Stimulated activated naive B cell treated with anti-CD40 and anti-IgM and Interleukin-4, amounts not matched to agents 10 μg/mL and 1 μg/mL and 100 μg/mL, for 72 hours (primary cell): ENCODE results near the gene FADS6.
A peak's percentile ranks its signal among the peaks of the same experiment; 100 is the strongest.

ENCODE experiments used
- ATAC-seq, 2 donors: fragments of 150-1000 bp; cut with Tn5 transposase; replicated peaks; 2 replicates each; pipeline ENCODE4 v1.10.0; 2021; ENCODE audit warnings: moderate library complexity in 1 of 2
- DNase-seq: peaks from one replicate; pipeline ENCODE4 v3.0.0; 2021
- H3K27ac Mint-ChIP-seq: one replicate; pipeline ENCODE4 v1.8.0; 2022; ENCODE audit warnings: mild to moderate bottlenecking, mixed read lengths
- H3K27me3 Mint-ChIP-seq, 2 donors: one replicate each; pipeline ENCODE4 v1.8.0; 2022; ENCODE audit warnings: mixed read lengths in 2 of 2
- H3K36me3 Mint-ChIP-seq, 2 donors: one replicate each; pipeline ENCODE4 v1.8.0; 2022; ENCODE audit warnings: mixed read lengths in 2 of 2, mild to moderate bottlenecking in 1 of 2
- H3K4me1 Mint-ChIP-seq, 2 donors: one replicate each; pipeline ENCODE4 v1.8.0; 2022; ENCODE audit warnings: mixed read lengths in 2 of 2, mild to moderate bottlenecking in 1 of 2
- H3K4me3 Mint-ChIP-seq, 2 donors: one replicate each; pipeline ENCODE4 v1.8.0; 2022; ENCODE audit warnings: mild to moderate bottlenecking in 2 of 2, mixed read lengths in 2 of 2, moderate library complexity in 1 of 2
- H3K9me3 Mint-ChIP-seq, 2 donors: one replicate each; pipeline ENCODE4 v1.8.0; 2022; ENCODE audit warnings: mixed read lengths in 2 of 2, mild to moderate bottlenecking in 1 of 2

FADS6 gene

DNA sequence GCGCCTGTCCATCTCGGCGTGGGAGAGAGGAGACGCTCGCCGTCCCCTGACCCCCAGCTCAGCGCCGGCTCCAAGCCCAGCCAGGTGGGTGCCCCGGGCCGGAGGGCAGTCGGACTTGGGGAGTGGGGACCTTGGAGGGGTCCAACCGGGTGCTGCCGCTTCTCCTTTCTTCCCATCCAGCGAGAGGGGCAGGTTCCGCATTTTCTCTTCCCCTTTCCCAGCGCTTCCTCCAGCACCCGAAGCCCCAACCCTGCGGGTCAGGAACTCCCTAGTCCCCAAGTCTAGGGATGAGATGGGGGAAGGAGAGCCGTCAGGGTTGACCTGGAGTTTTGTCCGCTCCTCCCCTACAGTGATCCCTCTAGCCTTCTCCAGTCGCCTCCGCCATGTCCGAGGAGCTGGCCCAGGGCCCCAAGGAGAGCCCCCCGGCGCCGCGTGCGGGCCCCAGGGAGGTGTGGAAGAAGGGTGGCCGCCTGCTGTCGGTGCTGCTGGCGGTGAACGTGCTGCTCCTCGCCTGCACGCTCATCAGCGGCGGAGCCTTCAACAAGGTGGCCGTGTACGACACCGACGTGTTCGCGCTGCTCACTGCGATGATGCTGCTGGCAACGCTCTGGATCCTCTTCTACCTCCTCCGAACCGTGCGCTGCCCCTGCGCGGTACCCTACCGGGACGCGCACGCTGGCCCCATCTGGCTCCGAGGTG, 31.0 kb upstream of the FADS6 start, which contains the start of gene OTOP2:
Gene OTOP2 (plus strand): TSS at position 24 of the 699 bp plus-strand sequence. CDS start 360 bp downstream, at position 384.
- peaks cover 67 to 78% of the 10 kb centered on the region in 2 donors for H3K27me3 Mint-ChIP-seq
- no peak for DNase-seq
- H3K4me1 Mint-ChIP-seq, result peaks cover 12 to 26% of the 10 kb centered on the region in 2 donors
- H3K4me3 Mint-ChIP-seq, result peak within 1 kb of the TSS; percentile 52 to 60
- H3K27ac Mint-ChIP-seq, result peak within 1 kb of the TSS; percentile 65
- no peak for ATAC-seq
- no peaks in the 10 kb centered on the region for H3K9me3 Mint-ChIP-seq
- H3K36me3 Mint-ChIP-seq, result no peaks in the 10 kb centered on the region

DNA sequence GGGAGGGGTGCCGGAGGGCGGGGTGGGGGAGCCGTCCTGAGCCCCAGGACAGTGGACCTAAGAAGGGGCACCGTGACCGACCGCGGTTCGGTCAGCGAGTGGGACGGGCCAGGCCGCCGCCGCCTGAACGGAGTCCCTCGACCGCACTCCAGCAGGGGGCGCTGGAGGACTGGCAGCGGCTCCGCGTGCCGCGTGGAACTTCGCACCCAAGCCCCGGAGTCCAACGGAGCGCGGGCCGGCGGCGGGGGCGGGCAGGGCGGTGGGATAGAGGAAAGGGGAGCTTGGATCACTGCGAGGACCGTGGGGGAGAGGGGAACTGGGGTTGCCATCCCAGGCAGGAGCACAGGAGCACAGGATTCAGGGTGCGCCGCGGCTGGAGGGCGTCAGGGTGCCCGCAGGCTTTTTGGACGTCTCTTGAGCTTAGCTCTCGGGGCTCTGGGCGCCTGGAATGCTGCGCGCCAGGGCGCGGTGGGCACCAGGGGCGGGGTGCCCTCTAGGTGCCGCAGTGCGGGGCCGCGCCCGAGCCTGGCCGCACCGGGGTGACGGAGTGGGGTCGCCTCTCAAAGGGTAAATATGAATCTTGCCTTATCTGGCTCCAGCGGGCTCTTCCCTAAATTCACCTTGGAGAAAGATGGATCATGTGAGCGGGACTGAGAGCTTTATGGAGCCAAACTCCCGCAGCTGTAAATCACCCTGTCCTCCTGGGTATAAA, 30.3 kb upstream of the FADS6 start:
- Mint-ChIP-seq H3K27ac (no peak overlapping the region), H3K9me3 (no peaks in the 10 kb centered on the region), H3K4me3 (peak overlapping the region in 1 of 2 donors; percentile 14), H3K36me3 (no peaks in the 10 kb centered on the region), H3K27me3 (peaks cover 65 to 75% of the 10 kb centered on the region in 2 donors), H3K4me1 (peaks cover 12 to 26% of the 10 kb centered on the region in 2 donors)
- ATAC-seq (peak; percentile 63 to 67), DNase-seq (peak; percentile 44)

DNA sequence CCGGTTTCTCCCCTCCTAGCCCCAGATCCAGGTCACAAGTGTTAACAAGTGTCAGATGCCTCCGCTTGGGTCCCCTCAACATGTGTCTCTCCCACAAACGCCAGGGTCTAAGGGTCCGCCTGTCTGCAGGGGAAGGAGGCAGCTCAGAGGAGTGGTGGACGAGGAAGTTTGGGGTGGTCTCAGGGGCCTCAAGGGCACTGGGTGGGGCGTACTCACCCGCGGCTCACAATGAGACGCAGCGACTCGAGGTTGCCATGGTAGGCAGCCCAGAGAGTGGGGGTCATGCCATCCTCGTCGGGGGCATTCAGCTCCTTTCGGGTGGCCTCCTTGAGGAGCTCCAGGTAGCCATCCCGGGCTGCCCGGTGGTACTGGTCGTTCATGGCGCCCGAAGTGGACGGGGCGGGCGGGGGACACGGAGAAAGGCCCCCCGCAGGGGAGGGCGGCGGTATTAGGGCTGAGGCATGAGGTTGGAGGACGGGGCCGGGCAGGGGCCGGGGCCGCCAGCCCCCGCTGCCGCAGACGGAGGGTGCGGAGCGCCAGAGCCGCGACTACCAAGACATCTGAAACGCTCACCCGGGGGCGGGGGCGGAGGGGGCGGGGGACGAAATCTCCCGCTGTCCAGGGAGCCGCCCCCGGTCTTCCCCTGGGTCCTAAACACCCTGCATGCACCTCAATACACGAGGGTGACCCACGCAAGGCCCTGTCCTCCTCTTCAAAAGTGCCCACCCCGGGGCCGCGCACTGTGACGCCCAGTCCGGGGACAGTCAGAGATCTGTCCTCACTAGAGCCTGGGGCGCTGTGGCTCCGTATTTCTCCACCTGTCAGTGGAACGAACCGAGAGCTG, 29.5 kb upstream of the FADS6 start, which contains the start of gene USH1G:
Gene USH1G (minus strand): TSS at position 562 of the 844 bp plus-strand sequence. CDS start 182 bp downstream, at position 380.
- DNase-seq (no peak), ATAC-seq (peak; percentile 50 to 53)
- peak within 1 kb of the TSS; percentile 22 for H3K27ac Mint-ChIP-seq
- H3K4me3 Mint-ChIP-seq, result peak within 1 kb of the TSS; percentile 55 to 63
- H3K36me3 Mint-ChIP-seq, result no peaks in the 10 kb centered on the region
- peaks cover 12 to 26% of the 10 kb centered on the region in 2 donors for H3K4me1 Mint-ChIP-seq
- H3K9me3 Mint-ChIP-seq, result no peaks in the 10 kb centered on the region
- peaks cover 64 to 75% of the 10 kb centered on the region in 2 donors for H3K27me3 Mint-ChIP-seq

DNA sequence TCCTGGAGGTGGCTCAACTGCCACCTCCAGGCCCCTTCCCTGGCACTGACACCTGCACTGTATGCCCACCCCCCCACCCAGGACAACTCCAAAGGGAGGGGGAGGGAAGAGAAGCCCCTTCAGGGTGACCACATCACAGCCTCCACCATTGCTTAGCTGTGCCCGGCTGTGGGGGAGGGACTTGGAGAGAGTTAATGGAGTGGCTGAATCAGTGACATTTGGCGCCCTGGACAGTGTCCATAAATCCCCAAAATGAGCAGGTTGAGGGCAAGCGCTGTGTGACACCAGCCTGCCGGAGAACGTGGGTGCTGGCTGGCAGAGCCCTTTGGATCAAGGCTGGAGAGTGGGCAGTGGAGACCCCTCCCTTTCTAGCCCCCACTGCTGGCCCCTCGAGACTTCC, 28.7 kb upstream of the FADS6 start:
- no peak for DNase-seq
- Mint-ChIP-seq H3K27me3 (peaks cover 58 to 75% of the 10 kb centered on the region in 2 donors), H3K36me3 (no peaks in the 10 kb centered on the region), H3K4me1 (peaks cover 12 to 26% of the 10 kb centered on the region in 2 donors), H3K4me3 (no peak overlapping the region), H3K27ac (no peak overlapping the region), H3K9me3 (no peaks in the 10 kb centered on the region)
- ATAC-seq, result no peak

DNA sequence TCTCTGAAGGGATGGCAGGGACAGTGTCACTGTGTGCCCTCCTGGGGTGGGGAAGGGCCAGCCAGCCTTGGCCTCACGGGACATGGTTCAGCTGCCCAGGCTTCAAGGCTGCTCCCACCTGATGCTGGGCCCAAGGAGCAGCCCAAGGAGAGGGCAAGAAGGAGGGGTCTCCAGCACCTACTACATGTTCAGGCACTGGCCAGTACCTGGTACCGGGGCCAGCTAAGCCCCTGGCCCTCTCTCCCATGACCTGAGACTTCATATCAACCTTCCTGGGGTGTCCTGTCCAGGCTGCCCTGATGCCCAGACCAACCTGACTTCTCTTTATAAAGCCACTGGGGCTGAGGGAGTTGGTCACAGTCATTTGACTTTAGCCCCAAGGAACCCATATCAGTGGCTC, 28.3 kb upstream of the FADS6 start:
- no peak for ATAC-seq
- H3K4me3 Mint-ChIP-seq, result no peak overlapping the region

DNA sequence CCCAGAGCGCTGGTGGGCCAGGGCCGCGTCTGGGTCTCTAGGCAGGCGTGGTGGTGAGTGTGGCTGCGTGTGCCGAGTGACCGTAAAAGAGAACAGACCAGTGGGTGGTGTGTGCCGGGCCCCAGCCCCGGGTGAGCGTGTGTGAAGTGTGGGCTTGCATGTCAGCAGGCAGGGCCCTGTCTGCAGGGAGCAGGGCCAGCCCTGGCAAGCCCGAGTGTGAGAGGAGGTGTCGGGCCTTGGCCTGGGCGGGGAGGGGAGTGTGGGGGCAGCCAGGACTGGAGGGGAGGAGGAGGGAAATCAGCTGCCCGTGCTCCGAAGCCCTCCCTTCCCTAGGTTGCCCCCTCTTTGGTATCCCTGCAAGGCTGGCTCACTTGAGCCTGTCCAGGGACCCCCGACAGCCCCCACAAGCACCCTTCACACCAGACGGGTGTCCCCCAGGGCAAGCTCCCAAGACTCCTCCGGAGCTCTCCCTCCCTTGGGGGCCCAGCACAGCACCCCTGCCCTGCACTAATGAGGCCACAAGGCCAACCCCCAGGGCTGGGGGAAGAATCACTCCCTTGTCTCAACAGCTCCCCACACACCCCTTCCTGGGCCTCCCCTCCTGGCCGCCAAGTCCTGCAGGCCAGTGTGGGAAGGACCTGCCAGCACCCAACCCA, 27.7 kb upstream of the FADS6 start:
- no peaks in the 10 kb centered on the region for H3K36me3 Mint-ChIP-seq
- no peak for ATAC-seq

More for the DNA sequence above, 28.3 kb upstream of the FADS6 start:
- H3K27me3 Mint-ChIP-seq, result peaks cover 60 to 78% of the 10 kb centered on the region in 2 donors
- no peak overlapping the region for H3K27ac Mint-ChIP-seq
- DNase-seq, result no peak
- no peaks in the 10 kb centered on the region for H3K9me3 Mint-ChIP-seq
- no peaks in the 10 kb centered on the region for H3K36me3 Mint-ChIP-seq
- H3K4me1 Mint-ChIP-seq, result peaks cover 12 to 26% of the 10 kb centered on the region in 2 donors

DNA sequence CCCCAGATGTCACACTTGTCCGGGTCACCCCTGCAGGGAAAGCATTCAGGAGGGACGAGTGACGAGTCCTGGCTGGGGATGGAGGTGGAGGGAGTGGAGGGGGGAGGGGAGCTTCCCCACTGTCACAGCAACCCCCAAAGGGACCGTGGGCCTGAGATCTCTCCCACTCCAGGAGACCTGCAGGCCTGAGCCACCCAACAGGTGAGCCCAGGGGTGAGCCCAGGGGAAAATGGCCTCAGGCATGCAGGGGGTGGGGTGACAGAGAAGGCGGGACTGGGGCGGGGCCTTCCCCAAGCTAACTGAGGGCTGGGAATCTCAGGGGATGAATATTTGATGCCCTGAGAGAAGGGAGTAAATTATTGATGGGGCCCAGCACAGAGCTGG, 27.2 kb upstream of the FADS6 start:
- Mint-ChIP-seq H3K27ac (no peak overlapping the region), H3K9me3 (no peaks in the 10 kb centered on the region), H3K27me3 (peaks cover 63 to 76% of the 10 kb centered on the region in 2 donors), H3K36me3 (no peaks in the 10 kb centered on the region), H3K4me3 (no peak overlapping the region), H3K4me1 (peaks cover 12 to 26% of the 10 kb centered on the region in 2 donors)
- ATAC-seq, result no peak
- no peak for DNase-seq

More for the DNA sequence above, 27.7 kb upstream of the FADS6 start:
- Mint-ChIP-seq H3K27ac (no peak overlapping the region), H3K9me3 (no peaks in the 10 kb centered on the region), H3K4me3 (no peak overlapping the region), H3K4me1 (peaks cover 12 to 26% of the 10 kb centered on the region in 2 donors), H3K27me3 (peaks cover 62 to 77% of the 10 kb centered on the region in 2 donors)
- no peak for DNase-seq

DNA sequence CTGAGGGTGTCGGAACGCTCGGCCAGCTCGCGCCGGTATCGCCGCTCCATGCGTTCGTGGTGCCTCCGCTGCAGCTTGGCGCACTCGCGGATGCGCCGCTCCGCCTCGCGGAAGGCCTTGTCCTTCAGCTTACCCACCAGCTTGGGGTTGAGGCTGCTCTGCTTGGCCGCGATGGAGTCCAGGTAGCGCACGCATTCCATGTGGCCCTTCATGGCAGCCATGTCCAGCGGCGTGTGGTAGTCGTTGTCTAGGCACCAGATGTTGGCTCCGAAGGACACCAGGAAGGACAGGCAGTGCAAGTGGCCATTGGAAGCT, 26.8 kb upstream of the FADS6 start:
- Mint-ChIP-seq H3K27me3 (peaks cover 59 to 73% of the 10 kb centered on the region in 2 donors), H3K4me1 (peaks cover 12 to 26% of the 10 kb centered on the region in 2 donors), H3K36me3 (no peaks in the 10 kb centered on the region), H3K4me3 (no peak overlapping the region), H3K9me3 (no peaks in the 10 kb centered on the region), H3K27ac (no peak overlapping the region)
- ATAC-seq, result no peak
- no peak for DNase-seq

DNA sequence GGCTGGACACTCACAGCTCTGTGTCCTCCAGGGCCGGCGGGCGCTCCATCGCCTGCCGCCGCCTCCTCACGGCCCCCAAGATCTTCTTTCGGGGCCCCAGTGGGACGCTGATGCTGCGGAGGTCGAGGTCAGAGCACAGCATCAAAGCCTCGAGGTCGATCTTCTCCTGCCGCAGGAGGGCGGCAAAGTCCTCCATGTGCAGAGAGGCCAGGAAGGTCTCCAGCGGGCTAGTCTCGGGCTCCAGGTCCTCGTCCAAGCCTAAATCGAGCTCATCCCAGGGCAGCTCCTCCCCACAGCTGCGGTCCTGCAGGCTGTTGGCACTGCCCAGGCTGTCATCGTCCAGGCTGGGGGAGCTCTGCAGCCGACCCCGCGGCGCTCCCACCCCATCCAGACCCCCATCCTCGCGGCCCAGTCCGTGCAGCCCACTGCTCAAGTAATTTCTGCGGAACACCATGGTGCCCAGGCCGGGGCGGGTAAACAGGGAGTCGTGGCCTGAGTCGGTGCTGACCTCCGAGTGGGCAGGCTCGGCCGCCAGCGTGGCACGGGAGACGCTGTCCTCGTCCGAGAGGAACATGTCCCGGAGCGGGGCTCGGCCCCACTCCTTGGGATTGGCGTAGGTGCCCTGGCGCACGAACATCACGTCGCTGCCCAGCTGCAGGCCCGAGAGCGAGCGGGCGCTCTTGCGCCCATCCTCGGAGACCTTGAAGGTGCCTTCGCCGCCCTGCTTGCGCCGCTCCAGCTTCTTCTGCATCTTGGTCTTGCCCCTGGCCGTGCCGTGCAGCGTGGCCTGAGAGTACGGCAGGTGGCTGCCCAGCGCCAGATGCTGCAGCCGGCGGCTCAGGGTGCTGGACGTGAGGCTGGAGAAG, 26.2 kb upstream of the FADS6 start:
- Mint-ChIP-seq H3K27me3 (peaks cover 59 to 67% of the 10 kb centered on the region in 2 donors), H3K4me1 (peaks cover 9 to 25% of the 10 kb centered on the region in 2 donors), H3K27ac (no peak overlapping the region), H3K4me3 (no peak overlapping the region), H3K9me3 (no peaks in the 10 kb centered on the region), H3K36me3 (no peaks in the 10 kb centered on the region)
- ATAC-seq (peak in 1 of 2 donors; percentile 31), DNase-seq (no peak)

DNA sequence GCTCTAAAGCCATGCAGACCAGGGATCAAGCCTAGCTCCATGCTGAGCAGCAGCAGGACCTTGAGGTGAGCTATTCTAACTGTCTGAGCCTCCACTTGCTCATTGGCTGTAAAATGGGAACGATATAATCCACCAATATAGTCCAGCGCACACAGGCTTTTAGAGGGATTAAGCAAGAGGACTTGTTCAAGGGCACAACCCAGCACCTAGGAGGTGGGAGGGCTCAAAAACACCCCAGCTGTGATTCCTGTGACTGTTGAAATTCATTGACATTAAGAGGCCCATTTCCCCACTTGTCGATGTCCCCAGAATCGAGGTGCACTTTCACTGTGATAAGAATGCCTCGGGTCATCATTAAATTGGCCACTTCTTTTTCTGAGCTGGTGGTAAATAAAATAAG, 25.5 kb upstream of the FADS6 start:
- Mint-ChIP-seq H3K27me3 (peaks cover 53 to 63% of the 10 kb centered on the region in 2 donors), H3K36me3 (no peaks in the 10 kb centered on the region), H3K9me3 (no peaks in the 10 kb centered on the region), H3K4me3 (no peak overlapping the region), H3K4me1 (peaks cover 4 to 17% of the 10 kb centered on the region in 2 donors), H3K27ac (no peak overlapping the region)
- no peak for DNase-seq
- ATAC-seq, result no peak

DNA sequence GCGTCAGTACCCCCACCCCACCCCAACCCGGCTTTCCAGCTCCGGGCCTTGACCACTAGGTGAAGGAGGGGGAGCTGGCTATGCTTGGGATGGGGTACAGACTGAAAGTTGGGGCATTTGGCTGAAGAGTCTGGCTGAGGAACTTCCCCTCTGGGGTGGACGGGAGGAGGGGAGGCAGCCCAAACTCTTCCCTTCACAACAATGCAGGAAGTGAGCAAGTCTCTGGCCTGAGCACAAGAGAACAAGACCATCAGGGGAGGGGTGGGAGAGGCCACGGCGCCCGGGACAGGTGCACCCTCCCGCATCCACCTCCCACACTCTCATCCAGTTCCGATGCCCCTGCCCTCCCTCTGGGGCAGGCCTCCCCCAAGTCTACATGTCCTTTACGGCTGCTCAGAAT, 24.0 kb upstream of the FADS6 start:
- H3K4me1 Mint-ChIP-seq, result peaks cover 0 to 2% of the 10 kb centered on the region in 2 donors
- DNase-seq, result no peak
- H3K27me3 Mint-ChIP-seq, result peaks cover 48 to 60% of the 10 kb centered on the region in 2 donors
- no peaks in the 10 kb centered on the region for H3K36me3 Mint-ChIP-seq
- no peak for ATAC-seq
- H3K9me3 Mint-ChIP-seq, result peaks cover 0 to 2% of the 10 kb centered on the region in 2 donors
- no peak overlapping the region for H3K4me3 Mint-ChIP-seq
- no peak overlapping the region for H3K27ac Mint-ChIP-seq

DNA sequence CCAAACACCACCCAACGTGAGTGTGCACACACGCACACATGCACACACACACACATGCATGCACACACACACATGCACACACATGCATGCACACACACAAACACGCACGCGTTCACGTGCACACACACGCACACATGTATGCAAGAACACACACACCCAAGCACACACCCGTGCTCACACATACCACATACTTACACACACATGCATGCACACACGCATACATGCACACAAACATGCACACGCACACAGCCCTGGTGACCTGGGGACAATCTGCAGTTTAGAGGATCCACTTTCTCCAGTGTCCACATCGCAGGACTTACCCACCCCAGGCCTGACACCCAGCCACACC, 23.4 kb upstream of the FADS6 start:
- ATAC-seq (no peak), DNase-seq (no peak)
- Mint-ChIP-seq H3K4me1 (no peaks in the 10 kb centered on the region), H3K36me3 (no peaks in the 10 kb centered on the region), H3K9me3 (peaks cover 0 to 2% of the 10 kb centered on the region in 2 donors), H3K27ac (no peak overlapping the region), H3K4me3 (no peak overlapping the region), H3K27me3 (peaks cover 42 to 54% of the 10 kb centered on the region in 2 donors)
